SK-N-SH (cell line): ENCODE data around the gene RAB3D.

ENCODE experiments used
- CTCF ChIP-seq: fragments of 200-600 bp; sonication (generic); IDR thresholded peaks from 2 replicates; pipeline ENCODE4 v1.6.1; 2017; ENCODE audit warnings: antibody characterized with exemption, mild to moderate bottlenecking, moderate library complexity
- EP300 ChIP-seq, 2 experiments: IDR thresholded peaks; 2 replicates each; pipeline versions ENCODE4 v1.4.0 to v1.6.1; 2012; ENCODE audit warnings: borderline replicate concordance in 1 of 2, low read depth in 1 of 2, low read length in 1 of 2
- POLR2AphosphoS5 ChIP-seq: IDR thresholded peaks from 2 replicates; pipeline ENCODE4 v1.6.1; 2012; ENCODE audit warnings: low read depth, low read length
- RAD21 ChIP-seq: IDR thresholded peaks from 2 replicates; pipeline ENCODE4 v1.6.1; 2012; ENCODE audit warnings: mild to moderate bottlenecking, low read length
- REST ChIP-seq: IDR thresholded peaks from 2 replicates; pipeline ENCODE4 v1.6.1; 2012; ENCODE audit warnings: mild to moderate bottlenecking, low read depth, low read length, moderate library complexity
- RFX5 ChIP-seq: IDR thresholded peaks from 2 replicates; pipeline ENCODE4 v1.6.1; 2012; ENCODE audit warnings: mild to moderate bottlenecking, improper control_type of control experiment, low read length
- RXRA ChIP-seq: IDR thresholded peaks from 2 replicates; pipeline ENCODE4 v1.4.0; 2012; ENCODE audit warnings: low read depth, mild to moderate bottlenecking, borderline replicate concordance
- SIN3A ChIP-seq: IDR thresholded peaks from 2 replicates; pipeline ENCODE4 v1.6.1; 2012; ENCODE audit warnings: low read depth, mild to moderate bottlenecking, low read length, moderate library complexity, borderline replicate concordance
- SMC3 ChIP-seq: IDR thresholded peaks from 2 replicates; pipeline ENCODE4 v1.6.1; 2012; ENCODE audit warnings: low read depth, low read length, improper control_type of control experiment
- TAF1 ChIP-seq: IDR thresholded peaks from 2 replicates; pipeline ENCODE4 v1.6.1; 2012; ENCODE audit warnings: low read depth, mild to moderate bottlenecking, low read length, moderate library complexity, borderline replicate concordance
- USF1 ChIP-seq: IDR thresholded peaks from 2 replicates; pipeline ENCODE4 v1.4.0; 2012; ENCODE audit warnings: low read depth, borderline replicate concordance
- USF2 ChIP-seq: fragments of 150-350 bp; IDR thresholded peaks from 2 replicates; pipeline ENCODE4 v1.6.1; 2017; ENCODE audit warnings: antibody characterized with exemption, low read length, low read depth, borderline replicate concordance

- TF ChIP-seq CTCF, result no peak
- TF ChIP-seq RAD21, result no peak
- TF ChIP-seq REST, result no peak
- no peak for TF ChIP-seq SMC3
- no peak for TF ChIP-seq POLR2AphosphoS5
- no peak for TF ChIP-seq RFX5
- no peak for TF ChIP-seq EP300 (IDR thresholded peaks at IDR 0.05; ENCODE audit: borderline replicate concordance in 1 of 2, low read depth in 1 of 2, low read length in 1 of 2)
- no peak for TF ChIP-seq SIN3A
- no peak for TF ChIP-seq TAF1
- TF ChIP-seq USF1, result no peak
- TF ChIP-seq USF2, result no peak
- TF ChIP-seq RXRA, result no peak
Measured at GRCh38 chr19:11345122-11345803, 5.8 kb upstream of the RAB3D start.
